T-helper 2 cell (primary cell): Measurements from ENCODE around the gene KCNQ1.
A peak's percentile ranks its signal among the peaks of the same experiment; 100 is the strongest.

Experiments used
- DNase-seq, 5 experiments: peaks; one replicate each; pipeline versions ENCODE4 v3.0.0 to v3.0.0-alpha.2; 2012 to 2022

KCNQ1 gene

DNA sequence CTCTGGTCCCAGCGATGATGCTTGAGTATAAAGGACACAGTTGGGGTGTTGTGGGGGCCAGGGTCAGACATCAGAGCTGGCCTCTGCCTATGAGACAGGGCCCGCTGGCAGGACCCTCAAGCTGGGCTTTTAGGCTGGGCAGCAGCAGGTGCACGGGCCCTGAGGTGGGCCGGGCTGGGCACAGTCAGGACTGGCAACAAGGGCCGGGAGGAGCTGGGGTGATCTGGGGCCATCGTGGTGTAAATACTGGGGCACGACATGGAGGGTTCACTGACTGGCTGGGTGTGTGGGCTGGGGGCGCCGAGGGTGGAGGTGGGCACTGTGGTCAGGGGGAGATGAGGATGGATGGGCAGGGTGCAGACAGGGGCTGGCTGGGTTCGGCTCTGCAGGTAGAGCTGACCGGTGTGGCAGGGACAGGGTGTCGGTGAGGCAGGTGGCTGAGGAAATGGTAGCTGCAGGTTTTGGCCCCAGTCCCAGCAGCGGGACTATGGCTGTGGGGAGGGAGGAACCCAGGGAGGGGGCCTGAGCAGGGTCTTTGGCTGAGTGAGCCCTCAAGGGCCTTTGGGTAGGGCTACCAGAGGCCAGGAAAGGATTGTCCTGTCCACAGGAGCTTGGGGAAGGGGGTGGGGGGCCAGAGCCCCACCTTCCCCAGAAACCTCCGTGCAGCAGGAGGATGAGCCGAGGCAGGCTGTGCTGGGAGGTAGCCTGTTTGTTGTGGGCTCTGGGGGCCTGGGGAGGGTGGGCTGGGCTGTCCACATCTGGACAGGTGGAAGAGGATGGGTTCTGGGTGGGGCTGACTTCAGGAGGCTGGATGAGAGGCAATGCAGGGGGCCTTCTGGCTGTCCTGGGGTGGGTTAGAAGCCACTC is 81.4 kb downstream of the KCNQ1 start:
- DNase-seq, result peak in 2 of 5 experiments; percentile 1 to 5

- DNase-seq, result peak in 2 of 5 experiments; percentile 3 to 6
Observed at GRCh38 chr11:2526808-2527381, 82.1 kb downstream of the KCNQ1 start.

- DNase-seq, result peak in 2 of 5 experiments; percentile 1 to 2
Observed at GRCh38 chr11:2527621-2528291, 82.9 kb downstream of the KCNQ1 start.

GRCh38 chr11:2528301-2529050 is 83.7 kb downstream of the KCNQ1 start:
- peak in 1 of 5 experiments; percentile 1 for DNase-seq

- peak in 1 of 5 experiments; percentile 0 for DNase-seq
Observed at GRCh38 chr11:2529173-2529572, 84.4 kb downstream of the KCNQ1 start.

DNA sequence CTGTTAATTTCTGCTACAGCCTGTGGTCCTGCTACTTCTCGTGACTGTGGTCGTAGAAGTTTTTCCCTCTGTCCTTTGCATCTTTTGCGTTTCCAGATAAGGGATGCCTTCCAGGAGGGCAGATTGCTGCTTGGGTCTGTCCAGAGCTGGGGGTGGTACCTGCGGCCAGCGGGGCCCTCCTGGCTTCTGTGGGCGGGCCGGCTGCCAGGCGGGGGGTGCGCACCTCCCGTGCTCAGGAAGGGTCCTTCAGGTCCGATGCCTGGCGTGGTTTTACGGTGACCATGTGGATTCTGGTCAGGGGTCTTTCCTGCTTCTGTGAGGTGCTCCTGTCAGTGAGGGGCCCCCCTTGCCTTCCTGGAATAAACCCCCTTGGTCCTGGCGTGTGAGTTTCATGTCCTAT is 84.8 kb downstream of the KCNQ1 start:
- peak in 1 of 5 experiments; percentile 1 for DNase-seq

DNA sequence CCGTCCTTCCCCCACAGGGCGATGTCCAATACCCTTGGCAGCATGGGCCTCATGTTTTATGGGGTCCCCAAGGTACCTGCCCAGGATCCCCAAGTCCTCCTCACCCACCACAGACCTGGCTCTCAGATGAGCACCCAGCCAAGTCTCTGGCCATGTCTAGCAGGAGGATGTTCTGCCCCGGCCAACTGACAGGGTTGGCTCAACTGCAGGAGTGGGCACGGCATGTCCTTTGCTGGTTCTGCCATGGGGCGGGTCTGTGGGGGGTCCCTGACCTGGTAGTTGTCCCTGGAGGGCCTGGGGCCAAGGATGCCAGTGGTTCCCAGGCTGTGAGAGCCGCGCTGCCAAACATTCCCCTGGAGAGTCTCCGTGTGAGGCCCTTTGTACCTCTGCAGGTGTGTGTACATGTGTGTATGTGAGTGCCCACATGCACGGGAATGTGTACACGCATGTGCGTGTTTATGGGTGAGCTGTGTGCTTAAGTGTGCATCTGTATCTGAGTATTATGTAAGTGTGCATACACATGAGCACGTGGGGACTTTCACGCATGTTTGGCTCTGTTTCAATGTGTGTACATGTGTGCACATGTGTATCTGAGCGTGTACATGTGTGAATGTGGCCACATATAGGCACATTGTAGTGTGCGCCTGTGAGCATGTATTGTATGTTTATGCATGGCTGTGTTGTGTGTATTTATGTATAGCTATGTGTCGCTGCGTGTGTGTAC is 85.5 kb downstream of the KCNQ1 start:
- peak in 2 of 5 experiments; percentile 1 to 6 for DNase-seq

GRCh38 chr11:2530855-2531200 is 86.0 kb downstream of the KCNQ1 start:
- DNase-seq, result peak in 1 of 5 experiments; percentile 1

DNA sequence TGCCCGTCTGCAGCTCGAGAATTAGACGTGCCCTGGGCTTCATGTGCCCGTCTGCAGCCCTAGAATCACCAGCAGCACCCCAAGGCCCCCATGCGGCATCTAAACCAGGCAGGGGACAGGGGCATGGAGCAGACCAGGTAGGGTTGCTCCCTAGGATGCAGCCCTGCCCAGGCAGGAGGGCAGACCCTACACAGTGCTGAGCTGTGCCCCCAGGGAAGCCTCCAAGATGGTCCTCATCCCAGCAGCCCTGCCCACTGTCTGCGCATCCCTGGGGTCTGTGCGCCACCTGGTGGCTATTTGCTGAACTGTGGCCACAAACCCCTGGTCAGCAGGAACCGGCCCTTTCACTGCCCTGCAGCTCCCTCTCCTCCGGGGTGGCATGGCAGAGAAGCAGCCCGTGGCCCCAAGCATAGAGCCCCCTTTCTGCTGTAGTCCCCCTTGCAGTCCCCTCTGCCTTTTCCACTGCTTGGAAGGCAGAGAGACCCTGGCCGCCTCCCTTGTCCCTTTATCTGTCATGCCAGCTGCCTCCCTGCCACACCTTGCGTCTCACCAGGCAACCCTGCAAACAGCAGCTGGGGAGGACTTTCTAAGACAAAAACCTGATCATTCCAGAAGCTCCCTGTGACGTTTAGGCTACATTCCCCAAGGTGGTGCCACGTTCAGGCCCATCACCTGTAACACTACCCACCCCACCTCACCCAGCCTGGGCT is 86.6 kb downstream of the KCNQ1 start:
- peak; percentile 30 to 54 (median 45) for DNase-seq

DNA sequence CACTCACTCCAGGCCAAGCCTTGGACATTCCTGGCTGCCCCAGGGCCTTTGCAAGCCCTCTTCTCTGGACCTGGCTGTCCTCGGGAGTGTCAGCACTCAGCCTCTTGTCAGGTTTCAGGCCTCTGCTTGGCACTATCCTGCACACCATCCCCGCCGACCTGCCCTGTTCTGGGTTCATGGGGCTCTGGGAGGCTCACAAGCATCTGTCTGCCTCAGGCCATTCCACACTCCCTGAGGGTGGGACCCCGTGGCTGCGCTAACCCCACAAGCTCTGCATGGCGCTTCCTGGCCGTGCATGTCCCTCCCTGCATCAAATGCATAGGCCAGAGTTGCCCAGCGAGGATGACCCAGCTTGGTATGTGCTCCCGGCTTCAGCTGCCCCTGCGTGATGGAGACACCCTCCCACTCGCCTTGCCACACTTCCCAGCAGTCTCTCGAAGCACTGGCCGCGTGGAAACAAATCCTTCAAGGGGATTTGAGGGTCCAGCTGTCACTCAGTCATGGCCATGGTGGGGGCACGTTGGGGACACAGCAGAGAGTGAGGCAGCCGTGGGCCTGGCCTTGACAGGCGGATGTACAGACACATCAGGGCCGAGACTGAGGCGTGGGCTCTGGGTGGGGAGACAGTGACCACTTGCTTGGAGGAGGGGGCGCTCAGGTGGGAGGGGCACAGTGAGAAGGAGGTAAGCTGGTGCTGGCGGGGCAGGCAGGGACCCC is 87.3 kb downstream of the KCNQ1 start:
- DNase-seq, result peak in 2 of 5 experiments; percentile 3 to 5

DNA sequence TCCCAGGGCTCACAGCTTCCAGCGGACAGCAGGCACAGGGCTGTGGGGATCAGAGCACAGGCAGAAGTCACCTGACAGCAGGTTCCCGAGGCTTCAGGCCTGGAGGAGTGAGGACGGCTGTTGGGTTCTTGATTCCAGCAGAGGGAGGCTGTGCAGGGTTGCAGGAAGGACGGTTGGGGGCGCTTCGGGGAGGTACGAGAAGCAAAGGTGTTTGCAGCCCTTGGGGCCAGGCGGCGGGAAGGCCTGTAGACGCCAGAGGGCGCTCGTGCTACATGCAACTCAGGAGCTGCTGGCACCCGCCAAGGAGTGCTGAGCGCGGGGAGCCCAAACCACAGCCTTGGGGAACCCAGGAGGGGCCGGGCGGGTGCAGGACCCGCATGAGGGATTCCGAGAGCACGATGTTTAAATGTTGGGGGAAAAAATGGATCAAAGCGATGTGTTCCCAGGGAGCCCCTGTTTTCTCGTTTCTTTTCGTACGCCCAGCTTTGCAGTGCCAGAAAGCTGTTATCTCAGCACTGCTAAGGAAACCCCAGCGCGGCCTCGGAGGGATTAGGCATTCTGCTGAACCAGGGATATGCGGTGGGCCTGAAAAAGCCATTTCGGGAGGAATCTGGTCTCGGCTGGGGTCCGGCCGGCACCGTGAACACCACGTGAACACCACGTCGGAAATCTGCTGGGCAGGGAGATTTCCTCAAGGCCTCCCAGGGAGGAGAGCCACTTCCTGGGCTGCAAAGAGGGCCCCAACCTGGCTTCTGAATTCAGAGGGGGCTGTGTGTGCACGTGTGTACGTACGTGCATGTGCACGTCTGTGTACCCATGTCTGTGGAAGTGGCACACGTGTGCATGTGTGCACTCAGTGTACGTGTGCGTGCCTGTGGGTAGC is 88.1 kb downstream of the KCNQ1 start:
- DNase-seq, result peak; percentile 78 to 88 (median 83)

DNA sequence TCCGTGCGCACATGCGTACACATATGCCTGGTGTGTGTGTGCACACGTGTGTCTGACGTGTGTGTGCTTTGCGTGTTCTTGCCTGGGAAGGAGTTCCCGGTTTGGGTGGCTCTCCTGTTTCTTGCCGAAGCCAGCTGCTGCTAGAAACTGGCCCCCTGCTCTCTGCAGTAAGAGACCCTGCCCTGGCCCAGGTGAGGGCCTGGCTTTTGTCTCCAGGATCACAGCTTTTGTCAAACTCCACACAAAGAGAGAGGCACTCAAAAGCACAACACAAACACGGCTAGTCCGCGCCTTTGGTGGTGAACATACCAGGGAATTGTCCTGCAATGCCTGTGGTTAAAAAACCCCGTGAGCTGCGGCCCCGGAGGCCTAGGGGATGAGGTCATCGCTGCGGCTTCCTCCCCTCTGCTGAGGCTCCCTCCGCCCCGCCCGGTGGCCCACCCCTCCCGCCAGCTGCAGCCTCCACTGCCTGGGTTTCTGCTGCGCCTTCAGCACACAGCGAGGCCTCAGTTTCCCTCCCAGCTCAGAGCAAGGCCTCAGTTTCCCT is 88.9 kb downstream of the KCNQ1 start:
- peak in 2 of 5 experiments; percentile 2 to 7 for DNase-seq

DNA sequence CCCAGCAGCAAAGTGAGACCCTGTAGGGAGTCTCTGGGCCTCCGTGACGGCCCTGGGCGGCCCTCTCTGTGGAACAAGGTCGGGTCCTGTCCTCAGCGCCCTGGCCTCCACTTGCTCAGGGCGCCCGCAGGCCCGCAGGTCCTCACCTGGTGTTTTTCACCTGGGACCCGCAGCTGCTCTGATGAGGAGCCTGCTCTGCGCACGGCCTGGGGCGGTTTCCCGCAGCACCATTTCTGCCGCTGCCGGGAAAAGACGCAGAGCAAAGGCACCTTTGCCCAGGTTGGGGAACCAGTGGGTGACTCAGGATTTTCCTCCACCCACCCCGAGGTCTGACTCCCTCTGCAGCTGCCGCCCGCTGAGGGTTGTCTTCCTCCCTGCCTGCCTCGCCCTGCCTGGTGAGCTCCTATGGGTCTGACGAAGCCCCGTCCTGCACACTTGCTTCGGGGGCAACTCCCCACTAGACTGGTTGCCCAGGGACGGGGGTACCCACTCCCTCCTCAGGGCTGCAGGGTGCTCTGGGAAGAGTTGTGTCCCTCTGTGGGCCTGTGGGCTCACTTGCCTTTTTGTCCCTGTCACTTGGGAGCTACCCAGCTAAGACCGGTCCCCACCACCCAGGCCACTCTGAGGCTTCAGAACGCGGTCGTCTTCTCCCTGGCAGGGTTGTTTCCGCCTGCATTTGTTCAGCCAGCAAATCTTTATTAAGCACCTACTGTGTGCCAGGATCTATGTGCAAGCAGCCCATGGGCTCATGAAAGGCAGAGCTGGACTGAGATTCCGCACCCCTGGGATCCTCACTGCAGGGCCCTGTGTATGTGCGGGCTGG is 89.5 kb downstream of the KCNQ1 start:
- DNase-seq, result peak in 2 of 5 experiments; percentile 2 to 8

GRCh38 chr11:2534957-2535672 is 90.3 kb downstream of the KCNQ1 start:
- peak in 1 of 5 experiments; percentile 3 for DNase-seq

GRCh38 chr11:2535673-2536439 is 91.0 kb downstream of the KCNQ1 start:
- DNase-seq, result peak in 2 of 5 experiments; percentile 2 to 5

DNA sequence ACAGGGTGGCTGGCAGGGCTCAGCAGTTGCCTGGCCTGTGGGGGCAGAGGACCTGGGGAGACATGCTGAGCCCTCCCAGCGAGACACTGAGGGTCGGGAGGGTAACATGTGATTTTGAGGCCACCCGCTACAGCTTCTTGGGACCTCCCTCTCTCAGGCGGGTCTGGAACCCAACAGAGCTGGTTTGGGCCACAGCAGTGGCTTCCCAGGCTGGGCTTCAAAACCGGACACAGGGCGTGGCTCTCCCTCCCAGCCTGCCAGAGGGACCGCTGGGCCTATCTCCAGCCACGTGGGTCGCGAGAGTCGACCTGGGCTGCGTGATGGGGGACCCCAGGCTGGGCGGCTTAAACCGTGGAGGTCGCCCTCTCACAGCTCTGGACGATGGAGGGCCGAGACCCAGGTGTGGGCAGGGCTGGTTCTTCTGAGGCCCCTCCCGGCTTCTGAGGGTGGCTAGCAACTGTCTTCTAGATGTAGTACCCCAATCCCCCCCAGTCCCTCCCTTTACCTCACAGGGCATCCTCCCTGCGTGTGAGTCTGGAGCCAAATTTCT is 91.7 kb downstream of the KCNQ1 start:
- DNase-seq, result peak in 2 of 5 experiments; percentile 2
